GM19193 (cell line): Measurements from ENCODE around the gene SH3BP4.

Experiments used
- POLR2A ChIP-seq: IDR thresholded peaks from 4 replicates; pipeline ENCODE4 v1.6.1; 2011; ENCODE audit not compliant: insufficient read depth, insufficient read length; ENCODE audit errors: extremely low read depth

SH3BP4 gene

GRCh38 chr2:235024931-235025773, 73.3 kb downstream of the SH3BP4 start:
- no peak for TF ChIP-seq POLR2A

- no peak for TF ChIP-seq POLR2A
Measured at GRCh38 chr2:235025800-235026536, 74.2 kb downstream of the SH3BP4 start.

GRCh38 chr2:235026649-235027557, 75.1 kb downstream of the SH3BP4 start:
- TF ChIP-seq POLR2A: no peak

GRCh38 chr2:235027558-235028214, 75.9 kb downstream of the SH3BP4 start:
- no peak for TF ChIP-seq POLR2A

GRCh38 chr2:235028646-235029045, 76.8 kb downstream of the SH3BP4 start:
- TF ChIP-seq POLR2A: no peak

GRCh38 chr2:235029054-235029453, 77.2 kb downstream of the SH3BP4 start:
- no peak for TF ChIP-seq POLR2A

- TF ChIP-seq POLR2A: no peak
Measured at GRCh38 chr2:235030126-235030525, 78.3 kb downstream of the SH3BP4 start.

GRCh38 chr2:235030936-235031335, 79.1 kb downstream of the SH3BP4 start:
- no peak for TF ChIP-seq POLR2A

GRCh38 chr2:235031686-235032373, 80.0 kb downstream of the SH3BP4 start:
- TF ChIP-seq POLR2A: no peak

GRCh38 chr2:235032466-235032865, 80.6 kb downstream of the SH3BP4 start:
- TF ChIP-seq POLR2A: no peak

GRCh38 chr2:235032949-235033348, 81.1 kb downstream of the SH3BP4 start:
- TF ChIP-seq POLR2A: no peak

GRCh38 chr2:235034265-235035118, 82.7 kb downstream of the SH3BP4 start:
- no peak for TF ChIP-seq POLR2A

GRCh38 chr2:235037604-235038166, 85.9 kb downstream of the SH3BP4 start:
- TF ChIP-seq POLR2A: no peak
